ENCODE data around the gene LRFN2.
A peak's percentile ranks its signal among the peaks of the same experiment; 100 is the strongest.

The LRFN2 gene

GRCh38 chr6:40408786-40409542 lies 178.2 kb downstream of the LRFN2 start:
- H3K4me1 Mint-ChIP-seq (ENCODE audit: low read depth), result peaks cover 5% of the 10 kb centered on the region
- no peak overlapping the region for H3K4me3 Mint-ChIP-seq
- no peaks in the 10 kb centered on the region for H3K9me3 Mint-ChIP-seq
- H3K27me3 Mint-ChIP-seq (ENCODE audit: low read depth), result no peaks in the 10 kb centered on the region
- DNase-seq (ENCODE audit: low spot score), result no peak
- H3K36me3 Mint-ChIP-seq (ENCODE audit: low read depth), result no peaks in the 10 kb centered on the region
- H3K27ac Mint-ChIP-seq, result no peak overlapping the region

GRCh38 chr6:40407239-40407638 lies 179.9 kb downstream of the LRFN2 start:
- Mint-ChIP-seq H3K27me3 (ENCODE audit: low read depth) (no peaks in the 10 kb centered on the region), H3K36me3 (ENCODE audit: low read depth) (no peaks in the 10 kb centered on the region), H3K4me1 (ENCODE audit: low read depth) (peaks cover 3% of the 10 kb centered on the region), H3K9me3 (no peaks in the 10 kb centered on the region), H3K4me3 (no peak overlapping the region), H3K27ac (no peak overlapping the region)
- no peak for DNase-seq (ENCODE audit: low spot score)

DNA sequence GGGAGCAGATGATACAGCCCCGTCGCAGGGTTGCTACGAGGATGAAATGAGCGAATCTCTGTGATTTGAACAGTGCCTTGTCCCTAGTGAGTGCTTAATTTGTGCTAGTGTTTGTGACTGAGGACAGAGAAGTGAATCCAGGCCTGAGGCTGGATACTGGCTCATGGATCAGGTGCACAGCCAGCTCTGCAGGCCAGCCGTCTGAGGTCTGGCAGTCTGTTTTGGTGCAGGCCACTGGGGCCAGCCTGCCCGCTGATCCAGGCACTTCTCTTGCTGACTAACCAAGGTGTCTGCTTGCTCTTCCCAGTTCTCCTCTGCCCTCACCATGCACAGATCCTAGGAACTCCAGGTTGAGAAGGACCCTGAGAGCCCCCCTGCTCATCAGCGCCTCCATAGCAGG lies 181.0 kb downstream of the LRFN2 start:
- Mint-ChIP-seq H3K27me3 (ENCODE audit: low read depth) (no peaks in the 10 kb centered on the region), H3K36me3 (ENCODE audit: low read depth) (peaks cover 2% of the 10 kb centered on the region), H3K27ac (no peak overlapping the region), H3K4me3 (no peak overlapping the region), H3K4me1 (ENCODE audit: low read depth) (peaks cover 3% of the 10 kb centered on the region), H3K9me3 (peaks cover 9% of the 10 kb centered on the region)
- DNase-seq (ENCODE audit: low spot score), result no peak

DNA sequence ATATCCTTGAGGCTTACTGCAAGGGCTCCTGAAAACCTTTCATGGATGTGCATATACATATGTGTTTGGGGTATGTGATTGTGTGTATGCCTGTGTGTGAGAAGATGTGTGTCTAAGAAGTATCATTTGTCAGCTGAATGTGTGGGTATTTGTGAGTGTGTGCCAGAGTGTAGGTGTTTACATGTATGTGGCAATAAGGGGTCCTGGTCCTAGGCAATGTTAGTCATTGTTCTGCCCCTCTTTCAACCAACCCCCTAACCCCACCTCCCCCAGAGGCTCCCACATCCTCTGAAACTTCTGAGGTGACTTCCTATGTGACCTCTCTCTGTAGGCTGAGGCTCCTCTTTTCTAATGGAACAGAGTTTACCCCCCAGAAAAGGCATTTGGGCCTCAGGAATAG lies 186.4 kb downstream of the LRFN2 start:
- peaks cover 10% of the 10 kb centered on the region for H3K9me3 Mint-ChIP-seq
- peaks cover 2% of the 10 kb centered on the region for H3K36me3 Mint-ChIP-seq (ENCODE audit: low read depth)
- no peaks in the 10 kb centered on the region for H3K27me3 Mint-ChIP-seq (ENCODE audit: low read depth)
- DNase-seq (ENCODE audit: low spot score), result no peak
- peaks cover 7% of the 10 kb centered on the region for H3K4me1 Mint-ChIP-seq (ENCODE audit: low read depth)
- H3K27ac Mint-ChIP-seq, result no peak overlapping the region
- no peak overlapping the region for H3K4me3 Mint-ChIP-seq

GRCh38 chr6:40399888-40400457 lies 187.2 kb downstream of the LRFN2 start:
- peaks cover 10% of the 10 kb centered on the region for H3K9me3 Mint-ChIP-seq
- DNase-seq (ENCODE audit: low spot score), result no peak
- peaks cover 2% of the 10 kb centered on the region for H3K36me3 Mint-ChIP-seq (ENCODE audit: low read depth)
- no peak overlapping the region for H3K4me3 Mint-ChIP-seq
- no peak overlapping the region for H3K27ac Mint-ChIP-seq
- peaks cover 7% of the 10 kb centered on the region for H3K4me1 Mint-ChIP-seq (ENCODE audit: low read depth)
- H3K27me3 Mint-ChIP-seq (ENCODE audit: low read depth), result no peaks in the 10 kb centered on the region

DNA sequence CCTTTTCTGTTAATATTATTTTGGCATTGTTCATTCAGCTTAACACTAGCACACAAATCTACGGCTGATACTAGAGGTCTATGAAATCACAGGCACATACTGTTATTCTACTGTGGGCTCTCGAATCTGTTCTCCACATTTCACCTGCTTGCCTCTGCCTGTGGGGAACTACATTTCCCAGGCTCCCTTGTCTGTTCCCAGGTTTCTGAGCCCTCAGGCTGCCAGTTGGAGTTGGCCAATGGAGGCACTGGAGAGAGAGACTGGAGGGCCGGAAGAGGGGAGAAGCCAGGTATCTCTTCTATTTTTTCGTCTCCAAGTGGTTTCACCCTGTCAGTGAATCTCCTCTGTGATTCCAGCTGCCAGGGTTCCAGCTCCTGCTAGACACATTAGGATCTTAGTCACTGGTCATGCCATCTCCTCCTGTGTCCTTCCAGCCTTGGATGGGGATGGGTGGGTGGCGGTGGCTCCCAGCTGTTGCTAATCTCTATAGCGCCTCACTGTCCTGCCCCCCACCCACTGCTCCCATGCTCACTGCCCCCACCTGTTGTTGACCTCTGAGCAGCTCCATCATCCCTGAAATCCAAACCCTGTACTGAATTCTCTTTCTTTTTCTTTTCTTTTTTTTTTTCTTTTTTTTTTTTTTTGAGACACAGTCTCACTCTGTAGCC lies 188.2 kb downstream of the LRFN2 start:
- Mint-ChIP-seq H3K27me3 (ENCODE audit: low read depth) (no peaks in the 10 kb centered on the region), H3K4me3 (no peak overlapping the region), H3K27ac (no peak overlapping the region), H3K9me3 (peaks cover 10% of the 10 kb centered on the region), H3K36me3 (ENCODE audit: low read depth) (peaks cover 2% of the 10 kb centered on the region), H3K4me1 (ENCODE audit: low read depth) (peaks cover 7% of the 10 kb centered on the region)
- no peak for DNase-seq (ENCODE audit: low spot score)

DNA sequence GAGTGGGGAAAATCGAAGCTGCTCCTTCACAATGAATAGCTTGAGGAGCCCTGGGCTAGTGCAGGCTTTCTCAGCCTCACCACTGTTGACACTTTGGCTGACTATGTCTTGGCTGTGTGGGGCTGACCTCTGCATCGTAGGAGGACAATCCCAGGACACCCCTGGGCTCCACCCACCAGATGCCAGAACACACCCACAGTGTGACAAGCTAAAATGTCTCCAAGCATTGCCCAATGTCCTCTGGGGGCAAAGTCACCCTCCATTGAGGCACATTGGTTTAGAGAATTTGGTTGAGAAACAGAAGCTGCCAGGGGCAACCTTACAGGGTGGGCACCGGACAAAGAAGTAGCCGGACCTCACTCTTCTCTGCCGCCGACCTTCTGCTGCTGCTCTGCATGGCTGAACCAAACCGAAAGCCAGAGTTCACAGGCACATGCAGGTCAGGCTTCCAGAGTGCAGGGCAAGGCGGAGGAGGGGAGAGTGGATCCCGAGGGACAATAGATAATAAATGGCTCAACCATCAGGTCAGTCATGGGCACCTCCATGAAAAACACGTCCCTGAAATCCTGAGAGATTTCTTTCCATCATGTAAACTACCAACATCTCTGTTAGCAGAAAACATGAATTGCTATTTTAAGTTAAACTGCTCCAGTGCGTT lies 189.0 kb downstream of the LRFN2 start:
- Mint-ChIP-seq H3K36me3 (ENCODE audit: low read depth) (peaks cover 4% of the 10 kb centered on the region), H3K4me3 (no peak overlapping the region), H3K4me1 (ENCODE audit: low read depth) (peaks cover 9% of the 10 kb centered on the region), H3K27me3 (ENCODE audit: low read depth) (peaks cover 2% of the 10 kb centered on the region), H3K9me3 (peaks cover 10% of the 10 kb centered on the region), H3K27ac (no peak overlapping the region)
- DNase-seq (ENCODE audit: low spot score), result no peak

DNA sequence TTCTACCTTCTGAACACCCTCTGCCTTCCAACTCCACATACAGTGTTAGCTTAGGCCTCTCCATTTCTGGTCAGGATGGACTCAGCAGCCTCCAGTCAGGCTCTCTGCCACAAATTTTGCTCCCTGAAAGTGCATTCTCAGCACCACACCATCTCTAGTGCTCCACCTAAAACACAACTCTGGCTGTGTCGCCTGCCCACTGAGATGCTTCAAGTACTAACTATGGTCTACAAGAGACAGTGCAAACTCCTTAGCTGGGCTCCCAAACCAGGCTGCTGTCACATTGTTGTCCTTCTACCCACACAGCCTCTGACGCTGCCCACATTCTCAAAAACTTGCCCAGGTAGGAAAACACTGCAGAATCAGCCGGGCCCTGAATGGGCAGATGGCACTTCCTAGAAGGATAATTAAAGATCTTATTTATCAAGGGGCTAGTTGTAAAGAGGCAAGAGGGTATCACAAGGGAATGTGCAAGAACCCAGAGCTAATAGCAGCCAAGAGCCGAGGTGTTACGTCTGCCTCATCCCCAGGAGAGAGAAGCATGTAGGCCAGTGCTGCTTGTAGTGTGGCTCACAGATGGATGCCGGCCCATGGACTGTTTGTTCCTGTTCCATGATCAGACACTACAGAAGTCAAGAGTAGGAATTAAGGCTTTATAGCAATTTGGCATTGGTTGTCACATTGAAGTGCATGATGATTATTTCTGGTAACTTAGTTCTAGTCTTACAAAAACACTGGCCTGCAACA lies 189.7 kb downstream of the LRFN2 start:
- no peak for DNase-seq (ENCODE audit: low spot score)
- no peak overlapping the region for H3K4me3 Mint-ChIP-seq
- peaks cover 12% of the 10 kb centered on the region for H3K4me1 Mint-ChIP-seq (ENCODE audit: low read depth)
- no peak overlapping the region for H3K27ac Mint-ChIP-seq
- peaks cover 7% of the 10 kb centered on the region for H3K36me3 Mint-ChIP-seq (ENCODE audit: low read depth)
- peaks cover 10% of the 10 kb centered on the region for H3K9me3 Mint-ChIP-seq
- peaks cover 4% of the 10 kb centered on the region for H3K27me3 Mint-ChIP-seq (ENCODE audit: low read depth)

- no peak overlapping the region for H3K4me3 Mint-ChIP-seq
- peaks cover 4% of the 10 kb centered on the region for H3K27me3 Mint-ChIP-seq (ENCODE audit: low read depth)
- peaks cover 15% of the 10 kb centered on the region for H3K4me1 Mint-ChIP-seq (ENCODE audit: low read depth)
- H3K36me3 Mint-ChIP-seq (ENCODE audit: low read depth), result peaks cover 5% of the 10 kb centered on the region
- H3K9me3 Mint-ChIP-seq, result no peaks in the 10 kb centered on the region
- H3K27ac Mint-ChIP-seq, result no peak overlapping the region
- no peak for DNase-seq (ENCODE audit: low spot score)
Observed at GRCh38 chr6:40395698-40396076, 191.5 kb downstream of the LRFN2 start.

GRCh38 chr6:40395066-40395697 lies 192.0 kb downstream of the LRFN2 start:
- H3K4me1 Mint-ChIP-seq (ENCODE audit: low read depth), result peaks cover 13% of the 10 kb centered on the region
- peak overlapping the region; percentile 2 for H3K27ac Mint-ChIP-seq
- no peak for DNase-seq (ENCODE audit: low spot score)
- no peak overlapping the region for H3K4me3 Mint-ChIP-seq
- H3K27me3 Mint-ChIP-seq (ENCODE audit: low read depth), result peaks cover 4% of the 10 kb centered on the region
- H3K36me3 Mint-ChIP-seq (ENCODE audit: low read depth), result peaks cover 5% of the 10 kb centered on the region
- H3K9me3 Mint-ChIP-seq, result no peaks in the 10 kb centered on the region

DNA sequence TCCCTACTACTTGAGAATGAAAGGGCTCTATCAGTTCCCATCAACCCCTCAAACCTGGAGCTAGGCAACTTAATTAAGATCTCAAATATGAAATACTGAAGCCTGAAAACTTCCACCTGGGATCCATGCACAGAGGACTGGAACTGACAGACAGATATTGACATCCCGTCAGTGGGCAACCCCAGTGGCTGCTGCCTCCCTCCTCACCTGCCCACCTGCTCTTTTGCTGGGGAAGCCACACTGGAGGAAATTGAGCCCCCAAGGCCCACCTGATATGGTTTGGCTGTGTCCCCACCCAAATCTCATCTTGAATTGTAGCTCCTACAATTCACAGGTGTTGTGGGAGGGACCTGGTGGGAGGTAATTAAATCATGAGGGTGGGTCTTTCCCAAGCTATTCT lies 192.8 kb downstream of the LRFN2 start:
- H3K36me3 Mint-ChIP-seq (ENCODE audit: low read depth), result peaks cover 5% of the 10 kb centered on the region
- H3K4me1 Mint-ChIP-seq (ENCODE audit: low read depth), result peaks cover 21% of the 10 kb centered on the region
- H3K27me3 Mint-ChIP-seq (ENCODE audit: low read depth), result peaks cover 4% of the 10 kb centered on the region
- no peak for DNase-seq (ENCODE audit: low spot score)
- H3K27ac Mint-ChIP-seq, result no peak overlapping the region
- no peak overlapping the region for H3K4me3 Mint-ChIP-seq
- no peaks in the 10 kb centered on the region for H3K9me3 Mint-ChIP-seq

GRCh38 chr6:40393641-40394040 lies 193.5 kb downstream of the LRFN2 start:
- H3K36me3 Mint-ChIP-seq (ENCODE audit: low read depth), result peaks cover 5% of the 10 kb centered on the region

DNA sequence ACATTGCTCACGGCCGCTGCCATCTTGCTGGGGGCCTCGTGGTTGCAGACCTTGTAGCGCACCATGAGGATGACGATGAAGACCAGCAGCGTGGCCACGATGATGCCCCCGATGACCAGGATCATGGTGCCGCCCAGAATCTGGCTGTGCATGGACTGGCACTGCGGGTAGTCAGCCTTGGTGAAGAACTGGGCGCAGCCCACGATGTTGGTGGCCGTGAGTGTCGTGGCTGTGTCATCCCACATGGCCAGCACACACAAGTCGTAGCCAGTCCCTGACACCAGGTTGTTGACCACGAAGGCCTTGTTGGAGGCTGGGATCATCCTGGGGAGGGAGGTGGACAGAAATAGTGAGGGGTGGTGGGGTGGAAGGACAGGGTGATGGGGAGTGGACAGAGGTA lies 194.6 kb downstream of the LRFN2 start:
- Mint-ChIP-seq H3K27ac (no peak overlapping the region), H3K36me3 (ENCODE audit: low read depth) (peaks cover 5% of the 10 kb centered on the region), H3K27me3 (ENCODE audit: low read depth) (peaks cover 4% of the 10 kb centered on the region), H3K4me3 (no peak overlapping the region), H3K4me1 (ENCODE audit: low read depth) (peaks cover 38% of the 10 kb centered on the region), H3K9me3 (no peaks in the 10 kb centered on the region)
- DNase-seq (ENCODE audit: low spot score), result no peak

More at GRCh38 chr6:40393641-40394040, 193.5 kb downstream of the LRFN2 start:
- Mint-ChIP-seq H3K9me3 (no peaks in the 10 kb centered on the region), H3K4me3 (no peak overlapping the region), H3K4me1 (ENCODE audit: low read depth) (peaks cover 29% of the 10 kb centered on the region), H3K27me3 (ENCODE audit: low read depth) (peaks cover 4% of the 10 kb centered on the region), H3K27ac (peak overlapping the region; percentile 72)
- no peak for DNase-seq (ENCODE audit: low spot score)

Data from T-helper 2 cell treated with Interferon-gamma antibody and Interleukin-4, amounts not matched to agents 5 μg/mL and 100 μg/mL, for 36 hours (primary cell).